Measurements from ENCODE around the gene RTN4IP1.
"Not testable (repeated sequence)": the region's sequence is repeated elsewhere in the genome, so short reads cannot be mapped to it uniquely, and the experiment has no call there.

RTN4IP1 gene

DNA sequence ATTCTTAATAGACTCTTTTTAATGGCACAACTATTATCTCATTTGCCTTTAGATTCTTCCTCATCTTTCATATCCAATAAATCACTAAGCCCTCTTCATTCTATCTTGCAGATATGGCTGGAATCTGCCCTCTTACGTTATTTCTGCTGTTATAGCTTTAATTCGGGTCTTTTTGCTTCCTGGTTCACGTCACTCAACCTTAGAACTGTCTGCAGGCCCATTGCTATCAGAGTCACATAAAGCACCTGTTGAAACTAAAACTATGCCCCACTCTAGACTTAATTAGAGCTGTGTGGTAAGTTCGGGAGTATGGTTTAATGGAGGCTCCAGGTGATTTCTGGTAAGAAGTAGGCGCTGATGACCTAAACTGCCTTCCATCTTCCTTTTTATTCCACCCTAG, 1.1 kb upstream of the RTN4IP1 start:
- DNase-seq (ENCODE audit: low read depth, low spot score): peak; percentile 30
- peak overlapping the region; percentile 97 for H3K4me3 ChIP-seq (ENCODE audit: low read length)

DNA sequence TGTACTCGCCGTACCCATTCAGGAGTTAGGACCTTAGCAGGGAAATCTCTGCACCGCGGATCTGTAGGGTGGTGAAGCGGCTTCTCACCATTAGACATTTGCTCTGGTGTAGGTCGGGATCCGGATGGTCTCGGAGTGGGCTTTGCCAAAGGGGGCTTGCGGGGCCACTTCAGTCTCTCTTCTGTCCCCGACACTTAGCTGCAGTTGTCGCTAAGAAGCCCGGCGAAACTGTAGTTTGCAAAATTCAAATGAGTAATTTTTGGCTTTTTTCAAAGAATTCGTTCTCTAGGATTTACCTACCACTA, 513 bp upstream of the RTN4IP1 start:
- no peak for DNase-seq (ENCODE audit: low read depth, low spot score)

DNA sequence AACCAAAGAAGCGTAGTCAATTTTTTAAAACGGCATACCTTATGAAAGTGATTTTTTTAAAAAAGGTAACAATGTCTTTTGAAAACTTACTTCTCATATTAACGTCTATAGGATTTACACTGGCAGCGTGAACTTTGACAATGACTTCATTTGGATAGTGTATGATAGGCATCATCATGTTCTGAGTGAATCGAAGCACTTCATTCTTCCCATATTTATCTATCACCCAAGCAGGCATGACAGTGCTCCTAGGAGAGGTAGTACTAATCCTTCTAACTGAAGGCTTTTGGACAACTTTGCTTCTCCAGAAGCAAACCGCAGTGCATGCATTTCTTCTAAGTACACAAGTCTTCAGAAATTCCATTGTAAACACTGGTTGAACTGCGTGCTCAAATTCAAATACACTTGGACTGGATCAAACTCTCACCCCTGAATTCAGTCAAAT, 618 bp downstream of the RTN4IP1 start:
- H3K4me3 ChIP-seq (ENCODE audit: low read length): peak overlapping the region; percentile 97
- no peak for DNase-seq (ENCODE audit: low read depth, low spot score)

More for the DNA sequence above, 513 bp upstream of the RTN4IP1 start:
- H3K4me3 ChIP-seq (ENCODE audit: low read length): peak overlapping the region; percentile 97

DNA sequence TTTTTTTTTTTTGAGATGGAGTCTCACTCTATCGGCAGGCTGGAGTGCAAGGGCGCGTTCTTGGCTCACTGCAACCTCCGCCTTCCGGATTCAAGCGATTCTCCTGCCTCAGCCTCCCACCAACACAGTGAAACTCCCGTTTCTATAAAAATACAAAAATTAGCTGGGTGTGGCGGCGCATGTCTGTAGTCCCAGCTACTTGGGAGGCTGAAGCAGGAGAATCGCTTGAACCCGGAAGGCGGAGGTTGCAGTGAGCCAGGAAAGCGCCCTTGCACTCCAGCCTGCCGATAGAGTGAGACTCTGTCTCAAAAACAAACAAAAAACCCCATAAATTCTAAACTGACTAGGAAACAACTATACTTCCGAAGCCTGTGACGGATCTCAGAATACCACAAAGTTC, 1.5 kb downstream of the RTN4IP1 start:
- DNase-seq (ENCODE audit: low read depth, low spot score); H3K4me3 ChIP-seq (ENCODE audit: low read length): not testable (repeated sequence)

DNA sequence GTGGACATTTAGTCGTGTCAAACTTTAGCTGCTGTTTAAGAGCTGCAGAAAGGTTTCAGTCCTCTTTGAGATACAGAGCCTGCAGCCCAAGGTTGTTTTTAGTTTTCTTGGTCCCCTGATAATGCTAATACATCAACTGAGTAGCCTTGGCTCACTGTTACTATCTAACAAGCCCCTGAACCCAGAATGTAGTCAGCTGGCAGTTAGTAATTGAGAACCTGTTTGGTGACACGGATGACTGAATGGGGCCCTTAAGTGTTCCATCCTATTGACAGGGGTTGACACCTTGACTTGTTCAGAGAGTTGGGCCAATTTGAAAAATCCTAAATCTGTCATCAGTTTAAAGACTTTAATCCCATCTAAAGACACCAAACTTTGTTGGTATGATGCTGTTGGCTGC, 2.8 kb downstream of the RTN4IP1 start:
- H3K4me3 ChIP-seq (ENCODE audit: low read length): no peak overlapping the region
- no peak for DNase-seq (ENCODE audit: low read depth, low spot score)

DNA sequence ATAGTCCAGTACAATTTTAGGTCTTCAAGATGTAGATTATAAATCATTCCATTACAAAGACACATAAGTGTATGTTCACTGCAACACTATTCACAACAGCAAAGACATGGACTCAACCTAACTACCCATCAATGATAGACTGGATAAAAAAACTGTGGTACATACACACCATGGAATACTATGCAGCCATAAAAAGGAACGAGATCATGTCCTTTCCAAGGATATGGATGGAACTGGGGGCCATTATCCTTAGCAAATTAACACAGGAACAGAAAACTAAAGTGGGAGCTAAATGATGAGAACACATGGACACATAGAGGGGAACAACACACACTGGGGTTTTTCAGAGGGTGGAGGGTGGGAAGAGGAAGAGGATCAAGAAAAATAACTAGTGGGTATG, 6.3 kb downstream of the RTN4IP1 start:
- DNase-seq (ENCODE audit: low read depth, low spot score): no peak

DNA sequence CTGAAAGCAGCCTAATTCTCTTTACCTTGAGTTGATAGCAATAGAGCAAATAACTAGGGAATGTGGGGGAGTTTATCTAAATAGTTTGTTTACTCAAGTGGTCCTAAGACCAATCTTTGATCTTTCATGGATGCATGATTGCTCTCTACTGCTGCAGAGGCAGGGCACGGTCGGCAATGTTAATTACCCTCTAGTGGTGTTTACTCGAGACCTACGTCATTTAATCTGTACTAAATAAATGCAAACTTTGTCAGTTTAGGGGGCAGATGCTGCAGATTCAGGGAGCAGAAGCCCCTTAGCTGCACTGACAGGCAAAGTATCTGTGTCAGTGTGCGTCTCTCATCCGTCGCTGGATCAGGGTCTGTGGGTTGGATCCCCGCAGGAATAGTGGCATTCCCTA, 6.9 kb downstream of the RTN4IP1 start:
- DNase-seq (ENCODE audit: low read depth, low spot score): no peak
- no peak overlapping the region for H3K4me3 ChIP-seq (ENCODE audit: low read length)

More for the DNA sequence above, 6.3 kb downstream of the RTN4IP1 start:
- H3K4me3 ChIP-seq (ENCODE audit: low read length): no peak overlapping the region

DNA sequence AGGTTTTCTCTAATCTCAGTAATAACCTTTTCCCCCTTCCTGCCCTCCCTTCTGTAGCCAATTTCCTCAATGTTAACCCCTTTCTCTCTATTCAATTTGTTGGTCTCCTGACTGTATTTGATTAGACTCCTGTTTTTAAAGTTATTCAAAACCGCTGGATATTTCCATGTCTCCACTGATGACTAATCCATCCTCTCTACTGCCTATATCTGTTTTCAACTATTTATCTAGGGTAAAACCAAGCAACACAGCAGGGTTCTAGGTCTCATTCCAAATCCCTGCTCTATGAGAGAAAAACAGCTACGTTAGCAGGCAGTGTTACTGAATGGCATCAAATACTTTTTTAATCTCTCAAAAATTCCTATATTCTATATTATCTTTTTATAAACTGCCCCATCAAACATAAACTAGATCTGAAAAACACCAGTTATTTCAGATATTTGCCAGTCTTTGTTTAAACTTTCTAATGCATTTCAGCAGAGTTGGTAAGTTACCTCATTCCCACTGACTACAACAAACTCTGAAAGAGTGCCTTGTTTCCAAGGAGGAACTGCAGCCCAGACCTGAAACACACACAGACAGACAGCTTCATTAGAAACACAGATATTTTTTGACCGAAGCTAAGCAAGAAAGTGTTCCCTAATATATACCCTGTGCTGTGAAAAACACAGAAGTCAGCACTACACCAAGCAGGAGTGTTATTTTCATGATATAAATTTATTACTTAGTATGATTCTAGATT, 8.2 kb downstream of the RTN4IP1 start:
- DNase-seq (ENCODE audit: low read depth, low spot score): no peak

DNA sequence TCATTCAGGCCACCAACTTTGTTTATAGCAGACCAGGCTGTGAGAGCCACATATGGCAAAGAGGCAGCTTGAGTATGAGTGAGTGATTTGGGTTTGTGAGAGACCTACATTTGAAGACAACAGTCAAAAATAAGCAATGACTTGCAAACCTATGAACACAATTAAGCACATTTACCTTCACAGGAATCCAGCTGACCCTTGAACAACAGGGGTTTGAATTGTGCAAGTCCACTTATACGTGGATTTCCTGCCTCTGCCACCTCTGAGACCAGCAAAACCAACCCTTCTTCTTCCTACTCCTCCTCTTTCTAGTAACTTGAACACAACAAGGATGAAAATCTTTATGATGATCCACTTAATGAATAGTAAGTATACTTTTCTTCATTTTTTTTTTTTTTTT, 10.1 kb downstream of the RTN4IP1 start:
- no peak for DNase-seq (ENCODE audit: low read depth, low spot score)
- no peak overlapping the region for H3K4me3 ChIP-seq (ENCODE audit: low read length)

More for the DNA sequence above, 8.2 kb downstream of the RTN4IP1 start:
- no peak overlapping the region for H3K4me3 ChIP-seq (ENCODE audit: low read length)

DNA sequence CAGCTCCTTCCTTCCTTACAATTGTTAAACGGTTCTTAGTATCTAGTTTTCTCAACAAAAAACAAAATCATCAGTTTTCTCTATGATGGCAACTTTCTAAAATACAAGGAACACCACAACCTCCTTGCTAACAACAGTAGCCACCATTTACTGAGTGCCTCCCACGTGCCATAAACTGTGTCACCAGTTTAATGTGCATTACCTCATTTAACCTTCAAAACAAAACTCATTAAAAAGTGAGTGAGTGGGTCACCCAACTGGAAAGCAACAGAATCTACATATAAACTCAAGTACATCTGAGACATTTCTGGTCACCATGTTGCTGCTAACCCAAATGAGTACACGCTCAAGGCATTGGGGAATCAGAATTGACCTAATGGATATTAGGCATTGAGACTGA, 11.0 kb downstream of the RTN4IP1 start:
- H3K4me3 ChIP-seq (ENCODE audit: low read length): no peak overlapping the region
- DNase-seq (ENCODE audit: low read depth, low spot score): no peak

DNA sequence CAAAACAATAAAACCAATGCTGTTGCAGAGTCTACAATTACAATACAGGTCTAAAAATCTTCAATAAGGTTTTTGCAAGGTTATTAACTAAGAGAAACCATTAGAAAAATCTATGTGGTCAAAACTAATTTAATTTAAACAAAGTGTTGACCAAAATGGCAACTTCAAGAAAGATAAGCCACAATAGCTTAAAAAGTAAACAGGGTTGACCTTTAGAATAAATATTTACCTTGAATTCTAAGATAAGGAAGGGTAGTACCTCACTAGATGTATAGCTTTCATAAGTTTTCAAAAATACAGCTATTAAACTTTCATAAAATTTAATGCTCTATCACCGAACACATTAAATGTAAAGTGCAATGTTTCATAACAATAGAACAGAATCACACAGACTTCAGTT, 11.4 kb downstream of the RTN4IP1 start:
- no peak overlapping the region for H3K4me3 ChIP-seq (ENCODE audit: low read length)

DNA sequence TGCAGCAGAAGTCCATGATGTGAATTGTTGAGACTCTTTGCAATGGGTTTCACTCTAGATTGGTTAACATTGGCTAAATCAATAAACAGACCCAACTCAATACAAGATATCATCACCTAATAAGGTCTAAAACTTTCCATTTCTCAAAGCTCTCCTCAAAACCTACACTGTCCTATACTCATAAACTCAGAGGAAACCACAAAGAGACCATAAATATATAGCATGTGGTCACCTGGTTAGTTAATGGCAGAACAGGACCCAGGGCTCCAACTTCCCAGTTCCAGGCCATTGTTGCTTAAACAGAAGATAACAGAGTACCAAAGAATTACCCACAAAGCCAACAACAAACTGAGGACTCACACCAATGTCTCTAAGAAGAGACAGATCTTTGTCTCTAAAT, 12.0 kb downstream of the RTN4IP1 start:
- DNase-seq (ENCODE audit: low read depth, low spot score): no peak
- H3K4me3 ChIP-seq (ENCODE audit: low read length): no peak overlapping the region

More for the DNA sequence above, 11.4 kb downstream of the RTN4IP1 start:
- DNase-seq (ENCODE audit: low read depth, low spot score): no peak

DNA sequence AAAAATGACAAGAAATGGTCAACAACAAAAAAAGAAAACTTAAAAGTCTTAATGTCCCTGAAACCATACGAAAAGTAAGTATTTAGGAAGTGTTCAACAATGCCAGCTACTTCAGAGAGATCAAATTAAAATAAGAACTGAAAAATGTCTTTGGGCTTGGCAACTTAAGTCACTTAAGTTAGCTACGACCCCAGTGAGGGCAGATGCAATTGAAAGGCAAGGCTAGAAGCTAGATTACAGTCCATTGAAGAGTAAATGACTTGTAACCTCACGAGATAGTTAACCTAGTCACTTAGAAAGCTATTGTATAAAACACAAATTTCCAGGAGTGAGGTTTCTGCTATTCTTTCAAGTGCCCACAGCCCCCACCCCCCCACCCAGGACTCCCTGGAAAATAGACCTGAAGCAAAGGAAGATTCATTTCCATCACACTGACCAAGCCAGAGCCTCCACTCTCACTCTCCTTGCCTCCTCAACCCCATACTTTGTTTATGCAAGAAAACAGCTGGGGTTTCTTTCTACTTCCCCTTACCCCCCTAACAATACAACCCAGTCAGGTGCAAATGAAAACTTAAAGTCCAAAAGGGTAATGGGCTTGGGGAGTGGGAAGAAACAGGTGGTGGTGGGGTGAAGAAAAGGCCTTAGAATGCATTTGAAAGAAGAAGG, 14.6 kb downstream of the RTN4IP1 start:
- no peak overlapping the region for H3K4me3 ChIP-seq (ENCODE audit: low read length)
- DNase-seq (ENCODE audit: low read depth, low spot score): no peak

DNA sequence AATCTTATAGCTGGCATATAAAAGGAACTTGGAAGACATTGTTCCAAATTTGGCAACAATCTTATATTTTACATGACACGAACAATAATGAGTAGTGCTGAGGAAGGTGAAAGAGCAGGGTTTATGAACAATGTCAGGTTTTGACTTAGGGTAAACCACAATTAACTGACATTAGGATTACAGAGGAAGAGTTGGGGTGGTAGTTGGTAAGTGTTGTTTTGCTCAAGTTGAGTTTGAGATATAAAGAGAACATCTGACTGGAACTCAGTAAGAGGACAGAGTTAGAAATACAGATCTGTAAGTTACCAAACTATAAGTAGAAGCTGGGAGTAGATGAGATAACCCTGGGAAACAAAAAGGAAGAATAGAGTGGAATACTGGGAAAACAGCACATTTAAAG, 15.1 kb downstream of the RTN4IP1 start:
- H3K4me3 ChIP-seq (ENCODE audit: low read length): no peak overlapping the region
- peak; percentile 39 for DNase-seq (ENCODE audit: low read depth, low spot score)

DNA sequence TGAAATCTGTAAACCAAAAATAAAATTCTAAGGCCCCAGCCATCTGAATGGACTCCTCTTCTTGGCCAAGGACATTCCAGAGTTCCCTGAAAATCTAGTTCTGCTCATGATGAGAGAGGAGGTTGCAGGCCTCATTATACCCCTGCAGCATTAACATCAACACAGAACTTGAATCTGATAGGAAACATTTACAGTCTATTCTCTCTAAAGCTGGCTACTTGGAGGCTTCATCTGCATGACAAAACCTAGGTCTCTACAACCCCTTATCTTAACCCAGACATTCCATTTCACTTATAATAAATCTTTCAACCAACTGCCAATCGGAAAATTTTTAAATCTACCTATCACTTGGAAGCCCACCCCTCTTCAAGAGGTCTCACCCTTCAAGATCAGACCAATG, 15.7 kb downstream of the RTN4IP1 start:
- H3K4me3 ChIP-seq (ENCODE audit: low read length): no peak overlapping the region
- DNase-seq (ENCODE audit: low read depth, low spot score): no peak

DNA sequence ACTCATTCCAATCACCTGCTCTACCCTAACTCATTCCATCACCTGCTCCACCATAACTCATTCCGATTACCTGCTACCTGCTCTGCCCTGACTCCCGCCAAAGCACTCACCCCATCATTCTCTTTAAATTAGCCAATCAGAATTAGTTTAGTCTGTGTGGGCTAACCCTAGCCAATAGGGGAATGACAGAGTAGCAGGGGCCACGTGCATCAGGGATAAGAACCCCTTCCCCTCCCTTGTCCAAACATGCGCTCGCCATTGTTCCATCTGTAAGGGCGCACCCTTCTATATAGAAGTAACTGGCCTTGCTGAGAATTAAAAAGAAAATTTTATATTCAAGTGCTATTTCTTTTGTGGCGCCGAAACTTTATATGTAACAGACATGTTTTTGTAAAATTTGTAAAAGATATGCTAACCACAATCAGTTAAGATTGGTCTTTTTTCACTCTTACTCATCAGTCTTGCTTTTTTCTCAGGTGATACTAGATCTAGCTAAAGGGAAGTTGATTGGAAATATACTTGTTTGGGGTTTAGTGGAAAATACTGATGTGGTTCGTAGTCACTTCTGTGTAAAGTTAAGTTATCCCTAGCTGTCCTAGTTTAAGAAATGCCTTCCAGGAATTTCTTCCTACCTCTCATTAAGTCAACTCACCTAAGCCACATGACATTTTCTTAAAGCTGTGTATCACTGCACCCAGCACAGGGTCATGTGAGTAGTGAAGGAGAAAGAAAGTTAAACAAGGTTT, 16.5 kb downstream of the RTN4IP1 start:
- H3K4me3 ChIP-seq (ENCODE audit: low read length): no peak overlapping the region
- DNase-seq (ENCODE audit: low read depth, low spot score): no peak

DNA sequence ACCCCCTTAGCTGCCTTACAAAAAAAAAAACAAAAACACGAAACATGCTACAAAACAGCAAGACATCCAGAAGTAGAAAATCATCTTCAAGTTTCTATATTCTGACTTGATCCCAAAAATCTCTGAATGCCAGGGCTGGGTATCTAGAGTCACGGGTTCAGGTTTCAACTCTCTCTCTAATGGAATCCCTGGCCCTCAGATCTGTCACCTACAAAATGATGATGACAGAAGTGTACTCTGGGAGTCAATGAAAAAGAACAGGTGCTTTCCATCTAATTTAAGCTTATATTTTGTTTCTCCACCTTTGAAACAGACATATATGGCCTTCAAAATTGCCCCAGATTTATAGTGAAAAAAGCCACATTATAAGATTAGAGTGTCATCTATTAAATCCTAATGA, 18.3 kb downstream of the RTN4IP1 start:
- no peak overlapping the region for H3K4me3 ChIP-seq (ENCODE audit: low read length)
- no peak for DNase-seq (ENCODE audit: low read depth, low spot score)

DNA sequence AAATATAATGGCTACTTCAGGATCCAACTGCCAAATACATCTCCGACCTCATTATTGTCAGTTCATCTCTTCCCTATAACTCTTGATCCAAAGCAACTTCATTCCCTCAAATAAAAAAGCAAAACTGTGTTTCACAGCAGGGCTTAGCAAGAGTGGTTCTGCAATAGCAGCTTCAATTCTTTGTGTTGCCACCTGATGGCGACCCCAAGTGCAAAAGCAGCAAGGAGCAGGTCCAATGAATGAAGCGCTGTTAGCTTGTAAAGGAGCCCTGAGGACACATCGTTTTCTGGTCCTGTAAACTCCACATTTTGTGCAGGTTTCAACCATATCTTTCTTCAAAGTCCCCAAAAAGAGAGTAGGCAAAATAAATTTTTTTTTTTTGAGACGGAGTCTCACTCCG, 19.6 kb downstream of the RTN4IP1 start:
- H3K4me3 ChIP-seq (ENCODE audit: low read length): no peak overlapping the region
- DNase-seq (ENCODE audit: low read depth, low spot score): peak; percentile 40

DNA sequence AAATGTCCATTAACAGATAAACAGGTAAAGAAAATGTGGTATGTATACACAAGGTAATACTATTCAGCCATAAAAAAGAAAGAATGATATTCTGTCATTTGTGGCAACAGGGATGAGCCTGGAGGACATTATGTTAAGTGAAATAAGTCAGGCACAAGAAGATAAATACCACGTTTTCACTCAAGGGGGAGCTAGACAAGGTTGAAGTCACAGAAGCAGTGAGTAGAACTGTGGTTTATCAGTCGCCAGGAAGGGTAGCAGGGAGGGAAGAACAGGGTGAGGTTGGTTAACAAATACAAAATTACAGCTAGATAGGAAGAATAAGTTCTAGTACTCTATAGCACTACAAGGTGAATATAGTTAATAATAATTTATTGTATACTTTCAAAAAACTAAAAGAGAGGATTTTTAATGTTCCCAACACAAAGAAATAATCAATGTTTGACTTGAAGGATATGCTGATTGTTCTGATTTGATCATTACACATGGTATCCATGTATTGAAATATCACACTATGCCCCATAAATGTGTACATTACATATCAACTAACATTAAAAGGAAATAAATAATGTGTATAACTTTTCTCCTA, 21.1 kb downstream of the RTN4IP1 start:
- DNase-seq (ENCODE audit: low read depth, low spot score): peak; percentile 75
- H3K4me3 ChIP-seq (ENCODE audit: low read length): no peak overlapping the region

DNA sequence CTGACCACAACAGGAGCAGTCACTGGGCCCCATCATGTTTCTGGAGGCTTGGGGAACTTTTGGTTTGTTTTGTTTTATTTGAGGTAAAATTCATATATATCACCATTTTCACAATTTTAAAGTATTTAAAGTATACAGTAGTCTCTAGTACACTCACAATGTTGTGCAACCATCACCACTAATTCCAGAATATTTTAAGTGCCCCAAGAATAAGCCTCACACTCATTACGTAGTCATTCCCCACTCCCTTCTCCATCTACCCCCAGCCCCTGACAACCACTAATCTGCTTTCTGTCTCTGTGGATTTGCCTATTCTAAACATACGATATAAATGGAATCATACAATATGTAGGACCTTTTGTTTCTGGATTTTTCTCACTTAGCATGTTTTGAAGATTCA, 29.0 kb downstream of the RTN4IP1 start:
- H3K4me3 ChIP-seq (ENCODE audit: low read length): no peak overlapping the region
- no peak for DNase-seq (ENCODE audit: low read depth, low spot score)
